Adipocyte (in vitro differentiated cells): Measurements from ENCODE around the gene AIDA.

Experiments used
- DNase-seq: peaks from one replicate; pipeline ENCODE4 v3.0.0-alpha.2; 2015; ENCODE audit warnings: low read depth
- H3K27me3 ChIP-seq: replicated peaks from 2 replicates; pipeline ENCODE4 v1.7.0; 2013; ENCODE audit warnings: mild to moderate bottlenecking, low read length, moderate library complexity; ENCODE audit not compliant: control insufficient read depth, insufficient read depth
- H3K36me3 ChIP-seq: 2 replicates; pipeline ENCODE4 v1.7.0; 2013; ENCODE audit warnings: low read length, mild to moderate bottlenecking, moderate library complexity; ENCODE audit not compliant: control insufficient read depth, insufficient read depth, severe bottlenecking
- H3K4me1 ChIP-seq: 2 replicates; pipeline ENCODE4 v1.7.0; 2013; ENCODE audit warnings: mild to moderate bottlenecking, low read length, moderate library complexity; ENCODE audit not compliant: control insufficient read depth, insufficient read depth
- H3K4me3 ChIP-seq: 2 replicates; pipeline ENCODE4 v1.7.0; 2013; ENCODE audit warnings: mild to moderate bottlenecking, low read length, moderate library complexity
- H3K9ac ChIP-seq: 2 replicates; pipeline ENCODE4 v1.7.0; 2013; ENCODE audit warnings: mild to moderate bottlenecking, low read length, moderate library complexity
- H3K9me3 ChIP-seq: 2 replicates; pipeline ENCODE4 v1.7.0; 2013; ENCODE audit warnings: mild to moderate bottlenecking, low read length, moderate library complexity; ENCODE audit not compliant: control insufficient read depth

Gene AIDA

DNA sequence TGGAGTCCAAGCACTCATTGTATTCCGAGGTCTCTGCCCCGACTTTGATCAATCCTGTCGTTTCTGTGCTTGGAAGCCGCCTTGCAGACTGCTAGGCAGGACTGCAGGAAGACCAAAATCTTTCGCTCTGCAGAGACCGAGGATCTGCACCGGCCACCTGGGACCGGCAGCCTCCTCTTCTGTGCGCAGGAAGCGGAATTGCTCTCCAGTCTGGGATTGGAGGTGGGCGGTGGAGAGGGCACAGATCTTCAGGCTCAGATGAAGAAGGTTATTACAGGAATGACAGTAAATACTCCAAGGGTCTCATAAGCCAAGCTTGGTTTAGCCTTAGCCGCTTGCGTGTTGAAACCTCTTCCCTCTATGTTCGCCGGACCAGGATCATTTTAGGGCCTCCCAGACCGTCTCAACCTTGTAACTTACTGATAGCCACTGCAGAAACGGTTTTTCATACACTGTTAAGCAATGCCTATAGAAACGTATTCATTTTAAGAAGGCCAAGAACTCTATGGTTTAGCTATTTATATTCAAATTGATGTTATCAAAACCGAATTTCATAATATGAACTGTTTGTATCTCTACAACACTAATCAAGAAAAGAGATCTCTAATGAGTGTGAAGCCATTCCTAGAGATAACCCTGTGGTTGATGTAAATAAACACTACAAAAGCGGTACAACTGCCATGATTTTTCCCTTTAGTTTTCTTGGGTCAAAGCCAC is 93.3 kb downstream of the AIDA start:
- peak overlapping the region; percentile 87 for H3K9ac ChIP-seq
- H3K9me3 ChIP-seq: no peaks in the 10 kb centered on the region
- H3K27me3 ChIP-seq: no peaks in the 10 kb centered on the region
- peaks cover 22% of the 10 kb centered on the region for H3K4me1 ChIP-seq
- H3K4me3 ChIP-seq: peak overlapping the region; percentile 93
- DNase-seq: peak; percentile 60
- peaks cover 16% of the 10 kb centered on the region for H3K36me3 ChIP-seq
